AML-193 (cell line): Measurements from ENCODE around the gene MADD.

Experiments
- DNase-seq, 2 experiments: peaks; one replicate each; lab custom pipeline; 2025; lab: John Stamatoyannopoulos, UW

MADD gene

DNA sequence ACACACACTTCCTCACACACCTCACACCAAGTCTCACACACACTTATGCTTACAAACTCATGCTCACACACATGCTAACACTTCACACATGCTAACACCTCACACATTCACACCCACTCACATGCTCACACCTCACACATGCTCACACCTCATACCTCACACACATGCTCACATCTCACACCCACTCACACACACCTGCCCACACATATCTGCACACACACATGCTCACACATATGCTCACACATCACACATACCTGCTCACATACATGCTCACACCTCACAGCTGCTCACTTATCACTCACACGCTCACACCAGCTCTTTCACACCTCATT lies 87.0 kb downstream of the MADD start:
- no peak for DNase-seq

DNA sequence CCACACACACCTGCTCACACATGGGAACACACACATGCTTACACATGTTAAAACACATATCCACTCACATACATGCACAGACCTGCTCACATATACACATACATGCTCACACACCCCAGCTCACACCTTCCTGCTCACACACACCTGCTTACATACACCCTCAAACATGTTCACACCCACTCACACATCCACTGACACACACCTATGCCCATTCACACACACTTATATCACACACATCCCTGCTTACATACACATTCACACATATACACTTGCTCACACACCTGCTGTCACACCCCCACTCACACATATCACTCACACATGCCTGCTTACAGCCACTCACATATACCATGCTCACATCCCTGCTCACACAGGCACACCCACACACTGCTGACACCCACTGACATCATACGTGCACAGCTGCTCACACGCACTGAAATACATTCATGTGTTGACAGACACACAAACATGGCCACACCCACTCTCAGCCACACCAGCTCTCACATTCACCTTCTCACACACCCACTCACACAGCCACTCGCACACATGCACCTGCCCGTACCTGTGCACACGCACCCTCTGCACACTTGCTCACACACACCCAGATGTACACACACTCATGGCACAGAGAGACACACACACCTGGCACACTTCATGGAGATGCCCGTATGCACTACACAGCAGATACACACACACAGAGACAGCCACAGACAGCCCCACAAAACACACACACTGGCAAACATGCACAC lies 88.2 kb downstream of the MADD start:
- DNase-seq, result no peak

DNA sequence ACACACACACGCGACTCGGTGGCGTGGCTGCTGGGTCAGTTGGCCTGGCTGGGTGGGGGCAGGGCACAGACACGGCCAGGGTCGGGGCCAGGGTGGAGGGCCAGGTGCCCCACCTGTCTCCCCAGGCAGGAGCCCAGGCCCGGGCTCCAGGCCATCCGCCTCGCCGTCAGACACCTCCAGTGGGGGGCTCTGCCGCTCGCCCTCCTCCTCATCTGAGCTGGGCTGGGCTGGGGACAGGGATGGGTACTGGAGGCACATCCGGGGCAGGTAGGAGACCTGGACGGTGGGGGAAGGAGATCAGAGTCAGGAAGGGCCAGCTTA lies 88.8 kb downstream of the MADD start:
- no peak for DNase-seq

DNA sequence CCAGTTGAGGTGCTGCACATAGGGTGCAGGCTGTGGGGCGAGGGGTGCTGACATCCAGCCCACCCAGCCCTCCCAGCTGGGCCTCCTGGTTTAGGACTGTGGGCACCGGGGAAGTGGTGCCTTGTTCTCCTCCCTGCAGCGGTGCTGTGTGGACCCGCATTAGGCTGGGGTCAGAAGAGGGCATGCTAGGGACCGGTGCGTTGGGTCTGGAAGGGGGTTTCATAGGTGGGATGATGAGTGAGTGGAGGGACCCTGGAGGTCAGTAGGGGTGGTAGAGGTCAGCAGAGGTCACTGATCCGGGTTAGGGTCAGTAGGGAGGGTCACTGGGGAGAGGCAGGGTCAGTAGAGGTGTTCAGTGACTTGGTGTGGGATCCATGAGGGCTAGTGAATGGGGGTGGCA lies 89.2 kb downstream of the MADD start:
- DNase-seq, result no peak

DNA sequence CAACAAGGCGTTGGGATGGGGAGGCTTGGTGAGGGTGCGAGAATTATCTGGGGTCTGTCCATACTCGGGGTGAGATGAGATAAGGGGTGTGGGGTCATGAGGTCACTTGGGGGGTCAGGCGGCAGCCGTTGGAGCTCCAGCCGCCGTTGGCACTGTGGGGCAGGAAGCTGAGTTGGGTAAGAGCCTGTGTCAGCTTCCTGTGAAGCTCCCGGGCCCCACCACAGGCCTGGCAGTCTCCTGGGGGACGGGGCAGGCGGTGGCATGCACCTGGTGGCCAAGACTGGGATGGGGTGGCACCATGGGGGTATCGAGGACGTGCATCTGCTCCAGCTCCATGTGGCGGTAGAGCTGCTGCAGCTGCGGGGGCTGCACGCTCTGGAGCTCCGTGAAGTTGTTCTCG lies 89.7 kb downstream of the MADD start:
- peak; percentile 84 to 87 for DNase-seq

DNA sequence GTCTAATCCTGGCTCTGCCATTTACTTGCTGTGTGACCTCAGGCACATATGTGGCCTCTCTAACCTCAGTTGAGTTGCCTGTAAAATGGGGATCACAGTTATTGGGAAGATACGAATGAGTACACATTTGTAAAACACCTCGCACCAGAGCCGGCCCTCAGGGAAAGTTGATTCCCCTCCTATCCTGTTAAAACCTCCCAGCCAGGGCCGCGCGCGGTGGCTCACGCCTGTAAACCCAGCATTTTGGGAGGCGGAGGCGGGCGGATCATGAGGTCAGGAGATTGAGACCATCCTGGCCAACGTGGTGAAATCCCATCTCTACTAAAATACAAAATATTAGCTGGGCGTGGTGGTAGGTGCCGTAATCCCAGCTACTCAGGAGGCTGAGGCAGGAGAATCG lies 90.4 kb downstream of the MADD start:
- no peak for DNase-seq

DNA sequence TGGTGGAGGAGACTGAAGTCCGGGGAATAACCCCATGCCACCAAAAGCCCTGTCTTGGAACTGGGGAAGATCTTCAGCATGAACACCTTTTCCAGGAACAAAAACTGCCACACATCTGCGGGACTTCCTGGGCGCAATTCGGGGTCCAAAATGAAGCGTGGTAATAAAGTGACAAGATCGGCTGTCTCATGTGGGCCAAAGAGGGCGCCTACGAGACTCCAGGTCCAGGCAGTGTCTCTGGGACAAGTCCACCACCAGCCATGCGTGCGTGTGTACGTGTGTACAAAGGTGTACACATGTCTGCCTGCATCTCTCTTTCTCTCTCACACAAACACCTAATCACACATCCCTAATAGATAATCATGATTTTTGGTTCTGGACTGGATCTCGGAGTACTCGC lies 91.5 kb downstream of the MADD start:
- DNase-seq, result no peak

DNA sequence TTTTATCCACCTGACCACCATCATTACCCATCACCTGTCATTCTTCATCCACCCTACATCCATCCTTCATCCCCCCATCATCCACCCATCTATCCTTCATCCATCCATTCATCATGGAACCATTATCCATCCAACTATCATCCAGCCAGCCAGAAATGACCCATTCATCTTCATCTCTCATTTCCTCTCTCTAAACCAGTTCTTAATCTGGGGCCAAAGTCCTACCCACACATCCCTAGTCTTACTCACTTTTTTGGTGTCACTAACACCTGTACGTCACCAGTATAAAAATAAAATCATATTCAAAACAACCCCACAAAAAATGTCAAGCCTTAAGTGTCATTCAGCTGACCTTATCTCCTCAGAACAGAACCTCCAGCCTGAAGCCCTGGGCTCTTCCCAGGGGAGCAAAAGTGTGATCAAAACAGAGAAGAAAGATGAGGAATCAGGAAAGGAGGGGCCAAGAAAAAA lies 96.1 kb downstream of the MADD start:
- DNase-seq, result no peak

DNA sequence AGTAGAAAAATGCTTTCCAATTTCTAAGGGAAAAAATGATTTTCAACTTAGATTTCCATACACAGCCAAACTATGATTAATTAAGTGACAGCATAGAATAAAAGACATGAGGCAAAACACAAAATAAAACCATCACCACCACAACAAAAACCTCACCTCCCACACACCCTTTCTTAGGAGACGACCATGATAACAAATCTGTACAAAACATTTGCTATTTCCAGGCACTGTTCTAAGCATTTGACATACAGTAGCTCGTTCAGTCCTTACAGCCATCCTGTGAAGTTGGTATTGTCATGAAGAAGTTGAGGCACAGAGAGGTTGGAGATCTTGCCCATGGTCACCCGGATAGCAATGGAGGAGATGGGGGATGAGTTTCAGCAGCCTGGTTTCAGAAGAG lies 99.7 kb downstream of the MADD start:
- DNase-seq, result no peak

DNA sequence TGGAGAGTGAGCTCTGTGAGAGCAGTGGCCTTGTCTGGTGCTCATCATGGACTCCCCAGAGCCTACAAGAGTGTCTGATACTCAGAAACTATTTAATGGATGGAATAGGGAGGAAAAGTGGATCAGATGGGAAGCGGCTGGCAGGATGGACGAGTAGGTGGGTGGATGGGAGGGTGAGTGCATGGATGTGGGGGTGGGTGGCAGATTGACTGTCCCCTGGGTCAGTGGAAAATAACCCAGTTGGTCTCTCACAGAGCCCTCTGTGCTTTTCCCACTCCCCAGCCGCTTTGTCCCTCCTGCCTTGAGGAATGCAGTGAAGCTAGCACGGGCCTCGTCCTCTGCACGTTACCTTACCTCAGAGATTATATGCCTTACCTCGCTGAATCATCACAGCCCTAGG lies 102.5 kb downstream of the MADD start:
- no peak for DNase-seq

DNA sequence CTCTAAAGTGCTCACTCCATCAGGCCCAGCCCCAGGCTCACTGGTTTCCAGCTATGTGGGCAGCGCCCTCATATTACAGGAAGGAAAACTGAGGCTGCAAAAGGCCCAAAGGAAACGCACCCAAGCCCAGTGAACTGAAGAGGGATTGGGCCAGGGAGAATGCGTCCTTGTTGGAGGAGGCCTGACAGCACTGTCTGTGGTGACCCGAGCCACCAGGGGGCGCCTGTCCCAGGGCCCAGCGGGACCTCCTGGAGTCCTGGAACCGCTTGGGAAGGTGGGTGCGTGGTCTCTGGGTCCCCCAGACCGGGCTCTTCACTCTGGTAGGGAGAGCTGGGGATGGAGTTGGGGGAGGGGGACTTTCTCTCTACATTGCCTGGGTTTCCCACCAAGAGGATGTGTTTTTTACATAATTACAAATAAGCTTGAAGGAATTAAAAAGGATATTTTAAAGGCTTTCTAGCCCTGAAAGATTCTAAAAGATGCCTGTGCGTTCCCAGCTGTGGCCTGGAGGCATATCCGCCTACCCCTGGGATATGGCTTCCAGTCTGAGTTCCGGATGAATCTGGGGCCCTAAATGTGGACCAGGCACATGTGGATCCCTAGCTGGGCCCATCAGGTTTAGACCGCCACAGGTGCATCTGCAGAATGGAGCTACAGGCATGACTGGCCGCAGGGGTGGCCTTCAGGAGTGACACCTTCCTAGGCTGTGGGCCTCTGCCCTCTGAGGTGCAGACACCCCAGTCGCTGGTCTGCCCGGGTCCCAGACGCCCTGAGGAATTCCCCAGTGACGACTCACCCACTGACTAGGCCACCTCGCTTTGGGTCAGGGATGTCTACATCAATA lies 104.2 kb downstream of the MADD start:
- DNase-seq, result peak; percentile 39 to 56

DNA sequence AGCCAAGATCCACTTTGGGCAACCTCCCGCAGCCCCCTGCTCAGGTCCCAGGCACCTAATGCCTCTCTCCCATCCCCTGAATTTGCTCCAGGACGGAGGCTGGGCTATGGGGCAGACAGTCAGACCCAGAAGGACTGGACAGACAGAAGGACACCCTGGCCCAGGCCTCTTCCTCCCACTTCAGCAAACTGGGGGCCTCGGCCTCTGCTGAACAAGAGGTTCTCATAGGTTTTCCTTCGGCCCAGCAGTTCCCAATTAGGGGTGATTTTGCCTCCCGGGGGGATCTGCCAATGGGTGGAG lies 104.7 kb downstream of the MADD start:
- DNase-seq, result no peak

DNA sequence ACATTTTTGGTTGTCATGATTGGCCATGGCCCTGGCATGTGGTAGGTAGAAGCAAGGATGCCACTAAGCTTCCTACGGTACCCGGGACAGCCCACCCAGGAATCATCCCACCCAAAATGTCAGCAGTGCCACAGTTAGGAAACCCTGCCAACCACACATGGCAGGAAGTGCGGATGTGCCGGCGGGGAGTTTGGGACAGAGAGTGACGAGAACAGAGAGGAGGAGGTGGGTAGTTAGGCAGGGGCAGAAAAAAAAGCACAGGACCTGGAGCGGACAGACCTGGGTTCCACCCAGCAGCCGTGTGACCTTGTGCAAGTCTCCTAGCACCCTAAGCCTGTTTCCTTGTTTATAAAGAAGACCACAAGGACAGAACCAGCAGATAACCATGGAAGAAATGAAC lies 105.1 kb downstream of the MADD start:
- DNase-seq, result no peak

DNA sequence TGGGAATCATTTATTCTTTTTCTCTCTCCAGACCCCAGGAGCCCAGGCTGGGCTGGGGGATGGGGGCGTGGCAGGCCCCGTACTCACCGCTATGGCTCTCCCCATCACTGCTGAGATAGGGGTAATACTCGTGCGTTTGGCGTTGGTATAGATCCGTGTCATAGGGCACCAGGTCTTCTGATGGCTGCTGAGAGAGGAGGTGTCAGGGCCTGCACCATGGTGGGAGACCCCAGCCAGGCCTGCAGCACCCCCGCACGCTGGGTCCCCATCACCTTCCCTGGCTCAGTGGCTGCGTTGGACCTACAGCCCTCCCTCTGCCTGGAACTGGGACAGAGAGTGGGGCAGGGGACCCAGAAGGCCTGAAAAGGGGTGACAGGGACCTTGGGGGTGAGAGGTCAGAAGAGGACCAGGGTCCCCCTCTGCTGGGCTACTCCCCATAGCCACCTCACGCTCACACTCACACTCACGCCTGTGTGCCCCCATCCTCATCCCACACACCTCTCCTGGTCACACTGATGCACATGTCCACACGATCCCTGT lies 105.7 kb downstream of the MADD start:
- DNase-seq, result no peak

DNA sequence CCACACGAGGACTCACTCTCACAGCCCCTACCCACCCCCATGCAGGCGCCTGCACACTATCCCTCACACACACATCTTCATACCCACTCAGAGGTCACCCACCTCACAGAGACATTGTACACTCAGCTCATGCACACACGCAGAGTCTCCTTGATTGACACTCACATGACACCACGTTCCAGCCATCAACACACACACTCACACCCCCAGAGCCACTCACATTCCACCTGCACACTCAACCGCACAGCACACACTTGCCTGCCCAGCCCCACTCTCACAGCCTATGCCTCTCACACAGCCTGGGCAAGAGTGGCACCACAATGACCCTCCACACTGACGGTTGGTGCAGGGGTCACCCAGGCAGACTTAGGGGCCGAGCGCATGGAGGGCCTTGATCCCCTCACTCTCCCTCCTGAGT lies 106.2 kb downstream of the MADD start:
- DNase-seq, result peak in 1 of 2 experiments; percentile 17

DNA sequence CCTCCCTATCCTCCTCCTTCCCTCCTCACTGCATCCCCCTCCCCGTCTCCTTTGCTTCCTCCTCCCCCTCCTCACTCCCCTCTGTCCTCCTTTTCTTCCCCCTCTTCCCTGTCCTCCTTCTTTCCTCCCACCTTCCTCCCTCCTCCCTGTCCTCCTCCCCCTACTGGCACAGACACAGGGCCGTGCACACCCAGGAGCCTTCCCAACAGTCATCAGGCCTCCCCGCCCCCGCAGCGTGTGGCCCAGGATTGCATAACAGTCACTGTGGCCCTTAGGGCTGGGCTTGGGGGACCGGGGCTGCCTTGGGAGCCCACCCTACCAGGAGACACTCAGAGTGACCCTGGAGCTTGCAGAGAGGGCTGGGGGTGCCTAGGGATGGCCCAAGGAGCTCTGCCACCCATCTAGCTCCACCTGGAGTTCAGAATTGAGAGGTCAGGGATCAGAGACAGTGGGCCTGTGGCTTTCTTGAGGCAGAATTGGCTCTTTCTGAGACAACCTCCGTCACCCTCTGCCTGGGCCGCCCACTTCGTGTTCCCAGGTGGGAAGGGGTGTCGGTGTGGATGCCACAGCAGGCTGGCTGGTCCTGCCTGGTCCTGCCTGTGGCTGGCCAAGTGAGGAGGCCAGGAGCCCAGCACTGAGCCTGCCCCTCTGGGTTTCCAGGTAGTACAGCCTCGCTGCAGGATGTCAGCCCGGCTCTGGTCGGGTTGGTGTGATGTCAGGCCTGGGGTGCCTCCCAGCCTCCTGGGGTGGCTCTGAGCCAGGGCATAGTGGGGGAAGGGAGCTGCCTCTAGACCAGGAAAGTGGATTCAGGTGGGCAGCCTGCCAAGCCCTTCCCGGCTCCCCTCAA lies 106.8 kb downstream of the MADD start:
- peak; percentile 57 to 71 for DNase-seq

DNA sequence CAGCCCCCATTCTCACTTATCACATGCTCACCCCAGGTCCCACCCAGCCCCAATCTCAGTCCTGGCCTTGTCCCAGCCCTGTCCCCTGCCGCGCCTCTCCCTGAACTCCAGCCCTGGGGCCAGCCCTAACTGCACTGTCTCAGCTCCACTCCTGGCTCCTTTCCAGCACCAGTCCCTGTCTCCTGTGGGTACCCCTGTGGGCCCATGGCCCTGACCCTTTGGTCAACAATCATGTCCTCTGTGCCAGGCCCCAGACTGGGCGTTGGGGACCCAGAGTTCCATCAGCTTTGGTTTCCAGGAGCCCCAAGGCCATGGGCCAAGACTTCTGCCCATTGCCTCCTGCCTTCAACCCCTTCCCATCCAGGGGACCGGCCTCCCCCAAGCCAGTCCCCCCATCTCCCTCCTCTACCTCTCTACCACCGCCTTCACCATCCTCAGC lies 107.7 kb downstream of the MADD start:
- DNase-seq, result no peak

DNA sequence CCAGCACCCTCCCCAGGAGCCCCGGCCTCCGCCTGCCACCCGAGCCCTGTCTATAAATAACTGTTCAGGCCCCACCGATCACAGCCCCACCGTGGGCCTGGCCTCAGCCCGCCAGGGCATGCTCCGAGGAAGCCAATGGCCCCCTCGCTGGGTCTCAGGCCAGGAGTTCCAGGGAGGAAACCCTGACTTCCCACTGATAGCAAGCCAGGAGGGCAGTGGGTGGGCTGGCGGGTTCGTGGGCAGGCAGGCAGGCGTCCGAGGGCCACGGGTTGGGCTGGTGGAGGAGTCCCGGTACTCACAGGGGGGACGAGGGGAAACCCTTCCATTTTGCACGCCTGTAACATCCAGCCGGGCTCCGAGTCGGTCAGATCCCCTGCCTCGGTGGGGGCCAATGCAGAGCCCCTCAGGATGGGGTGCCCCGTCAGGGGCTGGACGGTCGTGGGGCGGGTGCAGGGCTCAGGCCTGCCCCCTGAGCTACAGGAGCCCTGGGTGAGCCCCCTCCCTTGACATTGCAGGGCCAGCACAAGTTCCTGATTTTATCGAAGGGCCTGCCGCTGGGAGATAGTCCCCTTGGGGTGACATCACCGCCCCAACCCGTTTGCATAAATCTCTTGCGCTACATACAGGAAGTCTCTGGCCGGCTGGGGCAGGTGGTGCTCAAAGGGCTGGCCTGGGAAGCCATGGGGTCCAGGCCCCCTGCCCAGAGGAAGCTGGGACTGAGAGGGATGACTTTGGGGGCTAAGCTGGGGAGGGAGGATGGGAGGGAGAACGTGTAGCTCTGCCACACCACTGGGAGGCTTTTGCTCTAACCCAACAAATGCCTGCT lies 108.3 kb downstream of the MADD start, which contains the start of gene SPI1:
Gene SPI1, minus strand, starts transcription at position 538 of the 826 bp plus-strand sequence. Its CDS starts 194 bp downstream, at position 344.
- peak; percentile 86 to 89 for DNase-seq

DNA sequence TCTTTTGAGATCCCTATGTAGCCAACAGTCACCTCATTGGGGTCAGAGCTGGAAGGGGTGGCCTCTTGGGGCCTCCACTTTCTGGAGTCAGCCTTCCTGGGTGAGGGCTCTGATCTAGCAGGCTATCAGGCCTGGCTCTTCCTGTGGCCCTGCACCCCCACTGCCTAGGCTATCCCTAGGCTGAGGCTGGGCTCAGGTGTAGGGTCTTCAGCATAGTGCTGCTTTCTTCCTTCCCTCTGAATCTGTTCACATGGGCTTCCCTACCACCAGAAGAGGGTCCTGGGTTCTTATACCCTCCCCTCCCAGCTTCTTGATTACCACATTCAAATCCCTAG lies 108.9 kb downstream of the MADD start:
- DNase-seq, result no peak

DNA sequence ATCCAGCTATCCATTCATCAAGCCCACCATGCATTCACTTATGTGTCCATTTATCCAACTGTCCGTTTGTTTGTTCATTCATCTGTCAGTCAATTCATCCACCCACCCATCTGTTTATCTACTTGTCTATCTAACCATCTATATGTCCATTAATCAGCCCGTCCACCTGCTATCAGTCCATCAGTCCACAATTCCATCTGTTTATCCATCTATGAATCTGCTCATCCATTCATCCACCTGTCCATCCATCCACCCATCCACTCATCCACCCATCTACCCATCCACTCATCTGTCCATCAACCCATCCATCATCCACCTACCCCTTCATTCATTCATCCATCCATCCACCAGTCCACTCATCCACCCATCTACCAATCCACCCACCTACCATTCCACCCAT lies 109.4 kb downstream of the MADD start:
- no peak for DNase-seq
